H1 (cell line): ENCODE results near the gene C9. TPM values are rescaled to one million over a fixed set of nuclear protein-coding genes. Genes with fewer than 3 reads are reported as not detected.

Experiments
- CTCF ChIA-PET: fragments of 300-600 bp; sonication (Branson Sonifier 250); formaldehyde crosslinking; loops from one replicate; lab custom pipeline; 2021; ENCODE audit not compliant: partially characterized antibody; lab: Charles Lee
- POLR2A ChIA-PET: fragments of 300-600 bp; sonication (Branson Sonifier 250); formaldehyde crosslinking; loops from one replicate; lab custom pipeline; 2021; ENCODE audit warnings: inconsistent platforms; ENCODE audit not compliant: partially characterized antibody; lab: Charles Lee
- DNase-seq, 2 experiments: peaks; one replicate each; pipeline versions ENCODE4 v3.0.0 to v3.0.0-alpha.2; 2010 to 2022; ENCODE audit warnings: low spot score in 2 of 2, low read depth in 1 of 2, mixed read lengths in 1 of 2
- FAIRE-seq: peaks from 2 replicates; lab custom pipeline; 2011; peaks lifted over from hg19 to GRCh38; lab: Jason Lieb, UNC
- H2AFZ ChIP-seq: 2 replicates; pipeline ENCODE4 v1.8.1; 2012; ENCODE audit warnings: low read length, inconsistent platforms
- H2AK5ac ChIP-seq: 2 replicates; pipeline ENCODE4 v1.6.1; 2013; ENCODE audit warnings: low read depth, low read length
- H2BK120ac ChIP-seq: replicated peaks from 2 replicates; pipeline ENCODE3; 2013; ENCODE audit warnings: low read depth, low read length, inconsistent platforms
- H2BK12ac ChIP-seq: 2 replicates; pipeline ENCODE4 v1.6.1; 2013; ENCODE audit warnings: low read depth, low read length
- H2BK15ac ChIP-seq: 2 replicates; pipeline ENCODE4 v1.6.1; 2013; ENCODE audit warnings: low read length
- H2BK20ac ChIP-seq: 2 replicates; pipeline ENCODE4 v1.6.1; 2013; ENCODE audit warnings: low read length
- H2BK5ac ChIP-seq: 2 replicates; pipeline ENCODE4 v1.6.1; 2013; ENCODE audit warnings: low read depth, low read length
- H3K14ac ChIP-seq: 2 replicates; pipeline ENCODE4 v1.6.1; 2013; ENCODE audit warnings: inconsistent platforms; ENCODE audit not compliant: insufficient read length
- H3K18ac ChIP-seq: 2 replicates; pipeline ENCODE4 v1.6.1; 2013; ENCODE audit warnings: low read length; ENCODE audit errors: extremely low read depth
- H3K23ac ChIP-seq: 2 replicates; pipeline ENCODE4 v1.6.1; 2013; ENCODE audit warnings: inconsistent platforms; ENCODE audit not compliant: insufficient read length
- H3K23me2 ChIP-seq: 2 replicates; pipeline ENCODE4 v1.6.1; 2013; ENCODE audit warnings: low read depth, low read length
- H3K27ac ChIP-seq: 2 replicates; pipeline ENCODE4 v1.6.1; 2011; ENCODE audit warnings: low read depth, low read length, inconsistent platforms
- H3K27me3 ChIP-seq, 4 experiments: replicated peaks in 1 of 4; 1 replicate in 1 of 4; 2 replicates in 3 of 4; pipeline versions ENCODE4 v1.6.1 to v1.8.1; 2011 to 2013; ENCODE audit warnings: low read length in 3 of 4, mild to moderate bottlenecking in 3 of 4, inconsistent platforms in 2 of 4, mixed read lengths in 2 of 4, moderate library complexity in 1 of 4; ENCODE audit not compliant: control insufficient read depth in 3 of 4, insufficient read depth in 3 of 4; ENCODE audit errors: extremely low read depth in 1 of 4
- H3K36me3 ChIP-seq, 4 experiments: 2 replicates each; pipeline versions ENCODE4 v1.6.1 to v1.8.1; 2011 to 2013; ENCODE audit warnings: mild to moderate bottlenecking in 4 of 4, low read length in 3 of 4, moderate library complexity in 2 of 4, control low read depth in 1 of 4, inconsistent platforms in 1 of 4; ENCODE audit not compliant: insufficient read depth in 4 of 4, control insufficient read depth in 2 of 4
- H3K4ac ChIP-seq: replicated peaks from 2 replicates; pipeline ENCODE3; 2013; ENCODE audit warnings: low read length, low read depth, mixed read lengths, inconsistent platforms; ENCODE audit not compliant: insufficient read length
- H3K4me1 ChIP-seq, 4 experiments: replicated peaks in 1 of 4; 1 replicate in 1 of 4; 2 replicates in 3 of 4; pipeline versions ENCODE4 v1.6.1 to v1.8.1; 2011 to 2013; ENCODE audit warnings: low read length in 3 of 4, inconsistent platforms in 2 of 4, mixed read lengths in 1 of 4; ENCODE audit not compliant: insufficient read depth in 4 of 4, control insufficient read depth in 3 of 4
- H3K4me2 ChIP-seq, 2 experiments: 2 replicates each; pipeline versions ENCODE4 v1.6.1 to v1.8.1; 2011 to 2013; ENCODE audit warnings: low read depth in 2 of 2, low read length in 2 of 2, control low read depth in 1 of 2, inconsistent platforms in 1 of 2, mild to moderate bottlenecking in 1 of 2; ENCODE audit not compliant: insufficient read depth in 1 of 2
- H3K4me3 ChIP-seq, 4 experiments: fragments of 200-600, 300-600 bp in 1 of 4; sonication (generic), shearing (Covaris generic), sonication (Bioruptor Twin) in 1 of 4; 2 replicates each; pipeline versions ENCODE4 v1.5.1 to v1.8.1; 2011 to 2016; ENCODE audit warnings: low read length in 4 of 4, low read depth in 3 of 4, control low read depth in 2 of 4, inconsistent platforms in 2 of 4, mild to moderate bottlenecking in 2 of 4, mixed read lengths in 1 of 4, moderate library complexity in 1 of 4; ENCODE audit not compliant: insufficient read depth in 2 of 4; ENCODE audit errors: extremely low read depth in 1 of 4
- H3K56ac ChIP-seq: replicated peaks from 2 replicates; pipeline ENCODE3; 2013; ENCODE audit warnings: low read depth, mild to moderate bottlenecking, mixed read lengths, low read length, inconsistent platforms; ENCODE audit not compliant: insufficient read length
- H3K79me1 ChIP-seq: 2 replicates; pipeline ENCODE4 v1.6.1; 2013; ENCODE audit warnings: low read depth, low read length, control low read depth
- H3K79me2 ChIP-seq, 2 experiments: 2 replicates each; pipeline versions ENCODE4 v1.6.1 to v1.8.1; 2012 to 2013; ENCODE audit warnings: low read length in 2 of 2, mild to moderate bottlenecking in 2 of 2, inconsistent platforms in 1 of 2; ENCODE audit not compliant: insufficient read depth in 2 of 2, control insufficient read depth in 1 of 2
- H3K9ac ChIP-seq, 4 experiments: replicated peaks in 1 of 4; 1 replicate in 1 of 4; 2 replicates in 3 of 4; pipeline versions ENCODE4 v1.6.1 to v1.8.1; 2011 to 2013; ENCODE audit warnings: low read depth in 3 of 4, low read length in 3 of 4, control low read depth in 2 of 4, mild to moderate bottlenecking in 2 of 4, moderate library complexity in 2 of 4, inconsistent platforms in 1 of 4; ENCODE audit errors: extremely low read depth in 1 of 4
- H3K9me3 ChIP-seq, 2 experiments: 2 replicates each; pipeline versions ENCODE4 v1.6.1 to v1.8.1; 2012 to 2013; ENCODE audit warnings: mild to moderate bottlenecking in 2 of 2, moderate library complexity in 2 of 2, control low read depth in 1 of 2, inconsistent platforms in 1 of 2, low read depth in 1 of 2, low read length in 1 of 2, mixed read lengths in 1 of 2; ENCODE audit not compliant: insufficient read depth in 2 of 2
- H4K20me1 ChIP-seq, 2 experiments: replicated peaks in 1 of 2; 2 replicates each; pipeline versions ENCODE3 to v1.8.1; 2011 to 2013; ENCODE audit warnings: inconsistent platforms in 2 of 2, low read length in 2 of 2, mild to moderate bottlenecking in 1 of 2; ENCODE audit not compliant: insufficient read depth in 2 of 2, control insufficient read depth in 1 of 2
- H4K5ac ChIP-seq: 2 replicates; pipeline ENCODE4 v1.6.1; 2013; ENCODE audit warnings: low read length, low read depth, mixed read lengths, inconsistent platforms; ENCODE audit not compliant: insufficient read length
- H4K8ac ChIP-seq: 2 replicates; pipeline ENCODE4 v1.8.0; 2013; ENCODE audit warnings: mild to moderate bottlenecking, moderate library complexity, low read length, inconsistent platforms; ENCODE audit not compliant: insufficient read depth; ENCODE audit errors: extremely low read depth
- H4K91ac ChIP-seq: replicated peaks from 2 replicates; pipeline ENCODE3; 2013; ENCODE audit warnings: low read length, mixed read lengths, inconsistent platforms; ENCODE audit not compliant: insufficient read length
- CREB1 ChIP-seq: IDR thresholded peaks from 2 replicates; pipeline ENCODE4 v1.6.1; 2012; ENCODE audit warnings: inconsistent platforms
- CTBP2 ChIP-seq: IDR thresholded peaks from 2 replicates; pipeline ENCODE4 v1.7.0; 2011; ENCODE audit warnings: borderline replicate concordance, mild to moderate bottlenecking, moderate library complexity, mixed read lengths, low read length; ENCODE audit not compliant: insufficient read depth, insufficient read length
- CTCF ChIP-seq, 3 experiments: IDR thresholded peaks; 1 replicate in 2 of 3; 2 replicates in 1 of 3; pipeline versions ENCODE4 v1.5.1 to v1.6.1; 2011; ENCODE audit warnings: low read length in 3 of 3, mild to moderate bottlenecking in 3 of 3, inconsistent platforms in 2 of 3, low read depth in 1 of 3, moderate library complexity in 1 of 3; ENCODE audit not compliant: insufficient read depth in 1 of 3; ENCODE audit errors: control extremely low read depth in 1 of 3
- FOSL1 ChIP-seq: IDR thresholded peaks from 2 replicates; pipeline ENCODE4 v1.6.1; 2011; ENCODE audit warnings: mild to moderate bottlenecking, low read depth, low read length, moderate library complexity; ENCODE audit not compliant: insufficient read depth
- GABPA ChIP-seq: IDR thresholded peaks from 2 replicates; pipeline ENCODE4 v1.6.1; 2011; ENCODE audit warnings: mild to moderate bottlenecking, low read length, moderate library complexity, borderline replicate concordance; ENCODE audit not compliant: insufficient read depth
- GTF2F1 ChIP-seq: IDR thresholded peaks from 2 replicates; pipeline ENCODE4 v1.6.1; 2012; ENCODE audit warnings: low read depth, low read length, improper control_type of control experiment, borderline replicate concordance
- NRF1 ChIP-seq: IDR thresholded peaks from 2 replicates; pipeline ENCODE4 v1.6.1; 2011; ENCODE audit warnings: mild to moderate bottlenecking, low read depth, low read length, improper control_type of control experiment
- SIN3A ChIP-seq, 2 experiments: IDR thresholded peaks in 1 of 2; conservative IDR thresholded peaks in 1 of 2; 2 replicates each; pipeline ENCODE4 v1.6.1; 2011 to 2012; ENCODE audit warnings: low read length in 2 of 2, improper control_type of control experiment in 1 of 2, low read depth in 1 of 2, mild to moderate bottlenecking in 1 of 2
- USF2 ChIP-seq: IDR thresholded peaks from 2 replicates; pipeline ENCODE4 v1.6.1; 2011; ENCODE audit warnings: low read length, improper control_type of control experiment
- WGBS, 2 experiments: shearing (Covaris generic) in 1 of 2; methylation state at CpG; one replicate each; pipeline versions ENCODE4 v1.1.6 to v1.1.7; 2013 to 2015; ENCODE audit warnings: low lambda C conversion rate in 2 of 2, mixed read lengths in 2 of 2, inconsistent platforms in 1 of 2, low coverage in 1 of 2, missing lambda C conversion rate in 1 of 2; ENCODE audit not compliant: insufficient replicate concordance in 2 of 2, insufficient coverage in 1 of 2, insufficient read length in 1 of 2; ENCODE audit errors: extremely low coverage in 1 of 2, missing lambda C conversion rate in 1 of 2; 5-methylcytosine and 5-hydroxymethylcytosine counted together
- polyA plus RNA-seq, 7 experiments: library from polyadenylated mRNA; depleted of rRNA in 3 of 7; stranded (reverse) in 5 of 7; unstranded in 2 of 7; fragments of >200 nt in 5 of 7; fragments of 200-250 nt in 2 of 7; gene quantifications; 1 replicate in 5 of 7; 2 replicates in 1 of 7; 4 replicates in 1 of 7; pipeline versions ENCODE4 v1.2.1 to v1.2.3, GENCODE V29; 2011 to 2013; ENCODE audit warnings: missing spikeins in 2 of 7, mixed read lengths in 2 of 7
- total RNA-seq: library from RNA; stranded (reverse); fragmentation: NEBNext Ultra II Directional; extraction: Animal tissue kit (Norgen Biotek cat#: 25700); gene quantifications from 2 replicates; pipeline ENCODE4 v1.2.1, GENCODE V29; 2021

The C9 gene
- total and polyA plus RNA-seq, 2 of the 8 experiments (the other 6 are each of a cell fraction or from before 2014, with no cell fraction given) = not detected

GRCh38 chr5:39394946-39395345 is 30.7 kb upstream of the C9 start:
- Histone ChIP-seq H3K79me2 (no peaks in the 10 kb centered on the region), H3K4me3 (no peak overlapping the region), H3K18ac (no peak overlapping the region), H3K4me2 (no peak overlapping the region), H3K4ac (no peak overlapping the region), H4K91ac (no peak overlapping the region), H2BK120ac (no peak overlapping the region), H4K5ac (no peak overlapping the region), H2BK20ac (no peak overlapping the region), H4K20me1 (no peaks in the 10 kb centered on the region), H2BK12ac (no peak overlapping the region), H3K36me3 (no peaks in the 10 kb centered on the region), H3K27ac (no peak overlapping the region), H2BK15ac (no peak overlapping the region), H3K9ac (no peak overlapping the region), H4K8ac (no peak overlapping the region), H3K79me1 (no peaks in the 10 kb centered on the region), H3K56ac (no peak overlapping the region), H3K14ac (no peak overlapping the region), H2AK5ac (no peak overlapping the region), H3K27me3 (no peaks in the 10 kb centered on the region), H3K23me2 (no peaks in the 10 kb centered on the region), H3K23ac (no peak overlapping the region), H2AFZ (no peak overlapping the region), H3K9me3 (no peaks in the 10 kb centered on the region), H3K4me1 (peaks cover 0 to 3% (median 0%) of the 10 kb centered on the region in 4 experiments; a peak in 2 of 7 replicates), H2BK5ac (no peak overlapping the region)
- WGBS, 2 experiments = 85% methylated on average over 3 of the region's 3 CpGs; no CpG with 5 or more reads in 1 of the 2 experiments
- POLR2A ChIA-PET = interaction anchor here (1.6 kb wide), 1 partner anchor 29 kb away, joined by 7 read pairs; the partner anchor contains the start of gene DAB2
- CTCF ChIA-PET = interaction anchor here (0.9 to 2.7 kb wide), 4 partner anchors 17 to 176 kb away, joined by 3 to 11 read pairs (median 4); no protein-coding TSS in a partner anchor
- FAIRE-seq (no peak), DNase-seq (no peak)
- no peak for TF ChIP-seq GTF2F1
- TF ChIP-seq CTBP2 = no peak
- TF ChIP-seq GABPA = no peak
- no peak for TF ChIP-seq NRF1
- TF ChIP-seq FOSL1 = no peak
- no peak for TF ChIP-seq CREB1
- TF ChIP-seq USF2 = no peak
- no peak for TF ChIP-seq SIN3A (conservative IDR thresholded peaks at IDR 0.05 in 1 of 2, IDR thresholded peaks at IDR 0.05 in 1 of 2; ENCODE audit: low read depth in 1 of 2, low read length in 2 of 2)
- TF ChIP-seq CTCF (IDR thresholded peaks at IDR 0.05; ENCODE audit: control extremely low read depth in 1 of 3, insufficient read depth in 1 of 3, low read depth in 1 of 3, low read length in 3 of 3) = no peak
